ENCODE data around the gene ARSB.

Gene ARSB

DNA sequence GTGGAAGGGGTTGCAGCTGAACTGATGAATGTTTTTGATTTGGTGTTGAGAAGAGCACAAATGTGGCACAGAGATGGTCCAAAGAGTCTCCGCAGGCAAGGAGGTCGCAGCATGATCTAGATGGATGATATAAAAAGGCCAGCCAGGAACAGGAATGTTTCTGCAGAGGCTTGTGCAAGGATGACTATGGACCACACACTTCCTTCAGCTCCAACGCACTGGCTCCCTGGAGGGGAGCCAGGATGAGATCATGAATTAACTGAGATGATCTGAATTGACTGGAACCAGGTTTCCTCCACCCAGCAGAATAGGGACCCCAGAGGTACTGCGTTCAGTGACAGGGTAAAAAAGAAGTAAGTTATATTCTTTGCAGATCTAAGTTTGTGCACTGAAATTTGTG, 89.0 kb downstream of the ARSB start:
- Histone ChIP-seq H2BK15ac (ENCODE audit: low read length) (no peak overlapping the region), H3K9ac (ENCODE audit: low read depth, low read length, poor library complexity) (no peak overlapping the region), H4K8ac (ENCODE audit: low read depth, low read length) (no peak overlapping the region), H3K4me3 (ENCODE audit: low read length in 2 of 2) (no peak overlapping the region), H2AFZ (ENCODE audit: low read length) (no peak overlapping the region), H3K23ac (ENCODE audit: low read depth, low read length, poor library complexity) (no peak overlapping the region), H3K4me1 (ENCODE audit: control insufficient read depth in 2 of 2, insufficient read depth in 1 of 2, low read depth in 1 of 2, low read length in 2 of 2) (peaks cover 0 to 2% of the 10 kb centered on the region in 2 donors), H4K91ac (ENCODE audit: low read depth, low read length, poor library complexity) (no peak overlapping the region), H3K18ac (ENCODE audit: low read length) (no peak overlapping the region), H3K27ac (replicated peaks; ENCODE audit: low read length) (no peak overlapping the region), H2BK12ac (ENCODE audit: low read length) (no peak overlapping the region), H2BK120ac (ENCODE audit: low read depth, low read length) (no peak overlapping the region), H3K4me2 (ENCODE audit: insufficient read depth, low read length, poor library complexity, severe bottlenecking) (no peak overlapping the region), H3K9me3 (replicated peaks in 1 of 2; ENCODE audit: control insufficient read depth in 2 of 2, insufficient read depth in 1 of 2, low read depth in 1 of 2, low read length in 2 of 2) (peaks cover 0 to 6% of the 10 kb centered on the region in 2 donors), H2AK5ac (ENCODE audit: low read depth, low read length) (no peak overlapping the region), H3K27me3 (ENCODE audit: control insufficient read depth in 3 of 3, insufficient read depth in 3 of 3, low read depth in 1 of 3, low read length in 3 of 3) (no peaks in the 10 kb centered on the region), H3K36me3 (replicated peaks in 1 of 2; ENCODE audit: control insufficient read depth in 2 of 2, insufficient read depth in 2 of 2, low read length in 2 of 2) (no peaks in the 10 kb centered on the region), H3K14ac (ENCODE audit: low read length) (no peak overlapping the region), H2BK5ac (ENCODE audit: low read length) (no peak overlapping the region), H3K4ac (ENCODE audit: low read length) (no peak overlapping the region), H3K79me1 (ENCODE audit: low read depth, low read length) (no peaks in the 10 kb centered on the region)
- WGBS, 2 donors (ENCODE audit: extremely low coverage in 2 of 2, insufficient read length in 2 of 2, insufficient replicate concordance in 1 of 2) = no CpG with 5 or more reads among the region's 4 CpGs
- no peak for DNase-seq (ENCODE audit: low spot score)

- Histone ChIP-seq H3K14ac (ENCODE audit: low read length) (no peak overlapping the region), H2BK5ac (ENCODE audit: low read length) (no peak overlapping the region), H2AK5ac (ENCODE audit: low read depth, low read length) (no peak overlapping the region), H2BK15ac (ENCODE audit: low read length) (no peak overlapping the region), H3K27ac (replicated peaks; ENCODE audit: low read length) (no peak overlapping the region), H2BK12ac (ENCODE audit: low read length) (no peak overlapping the region), H3K9me3 (replicated peaks in 1 of 2; ENCODE audit: control insufficient read depth in 2 of 2, insufficient read depth in 1 of 2, low read depth in 1 of 2, low read length in 2 of 2) (peaks cover 0 to 6% of the 10 kb centered on the region in 2 donors), H3K4ac (ENCODE audit: low read length) (no peak overlapping the region), H3K4me2 (ENCODE audit: insufficient read depth, low read length, poor library complexity, severe bottlenecking) (no peak overlapping the region), H2BK120ac (ENCODE audit: low read depth, low read length) (no peak overlapping the region), H3K36me3 (replicated peaks in 1 of 2; ENCODE audit: control insufficient read depth in 2 of 2, insufficient read depth in 2 of 2, low read length in 2 of 2) (no peaks in the 10 kb centered on the region), H3K79me1 (ENCODE audit: low read depth, low read length) (no peaks in the 10 kb centered on the region), H3K4me3 (ENCODE audit: low read length in 2 of 2) (no peak overlapping the region), H2AFZ (ENCODE audit: low read length) (no peak overlapping the region), H3K18ac (ENCODE audit: low read length) (no peak overlapping the region), H3K9ac (ENCODE audit: low read depth, low read length, poor library complexity) (no peak overlapping the region), H3K23ac (ENCODE audit: low read depth, low read length, poor library complexity) (no peak overlapping the region), H4K91ac (ENCODE audit: low read depth, low read length, poor library complexity) (no peak overlapping the region), H4K8ac (ENCODE audit: low read depth, low read length) (no peak overlapping the region), H3K4me1 (ENCODE audit: control insufficient read depth in 2 of 2, insufficient read depth in 1 of 2, low read depth in 1 of 2, low read length in 2 of 2) (peaks cover 0 to 2% of the 10 kb centered on the region in 2 donors), H3K27me3 (ENCODE audit: control insufficient read depth in 3 of 3, insufficient read depth in 3 of 3, low read depth in 1 of 3, low read length in 3 of 3) (no peaks in the 10 kb centered on the region)
- no CpG with 5 or more reads among the region's 4 CpGs for WGBS, 2 donors (ENCODE audit: extremely low coverage in 2 of 2, insufficient read length in 2 of 2, insufficient replicate concordance in 1 of 2)
- DNase-seq (ENCODE audit: low spot score) = no peak
These were observed 89.5 kb downstream of the ARSB start for GRCh38 chr5:78895616-78896015.

- no peaks in the 10 kb centered on the region for H3K27me3 ChIP-seq (ENCODE audit: control insufficient read depth in 3 of 3, insufficient read depth in 3 of 3, low read depth in 1 of 3, low read length in 3 of 3)
- H3K9me3 ChIP-seq (replicated peaks in 1 of 2; ENCODE audit: control insufficient read depth in 2 of 2, insufficient read depth in 1 of 2, low read depth in 1 of 2, low read length in 2 of 2) = peaks cover 0 to 3% of the 10 kb centered on the region in 2 donors
- H3K9ac ChIP-seq (ENCODE audit: low read depth, low read length, poor library complexity) = no peak overlapping the region
- WGBS, 2 donors (ENCODE audit: extremely low coverage in 2 of 2, insufficient read length in 2 of 2, insufficient replicate concordance in 1 of 2) = no CpG with 5 or more reads among the region's 4 CpGs
- H3K4me1 ChIP-seq (ENCODE audit: control insufficient read depth in 2 of 2, insufficient read depth in 1 of 2, low read depth in 1 of 2, low read length in 2 of 2) = no peaks in the 10 kb centered on the region
- H2AK5ac ChIP-seq (ENCODE audit: low read depth, low read length) = no peak overlapping the region
- H3K14ac ChIP-seq (ENCODE audit: low read length) = no peak overlapping the region
- no peak overlapping the region for H2BK12ac ChIP-seq (ENCODE audit: low read length)
- no peak overlapping the region for H3K4me2 ChIP-seq (ENCODE audit: insufficient read depth, low read length, poor library complexity, severe bottlenecking)
- DNase-seq (ENCODE audit: low spot score) = no peak
- H3K4me3 ChIP-seq (ENCODE audit: low read length in 2 of 2) = no peak overlapping the region
- no peak overlapping the region for H3K18ac ChIP-seq (ENCODE audit: low read length)
- no peak overlapping the region for H4K91ac ChIP-seq (ENCODE audit: low read depth, low read length, poor library complexity)
- no peak overlapping the region for H3K27ac ChIP-seq (replicated peaks; ENCODE audit: low read length)
- H4K8ac ChIP-seq (ENCODE audit: low read depth, low read length) = no peak overlapping the region
- H2BK15ac ChIP-seq (ENCODE audit: low read length) = no peak overlapping the region
- H3K23ac ChIP-seq (ENCODE audit: low read depth, low read length, poor library complexity) = no peak overlapping the region
- H2BK120ac ChIP-seq (ENCODE audit: low read depth, low read length) = no peak overlapping the region
- no peak overlapping the region for H3K4ac ChIP-seq (ENCODE audit: low read length)
- H3K36me3 ChIP-seq (replicated peaks in 1 of 2; ENCODE audit: control insufficient read depth in 2 of 2, insufficient read depth in 2 of 2, low read length in 2 of 2) = no peaks in the 10 kb centered on the region
- H3K79me1 ChIP-seq (ENCODE audit: low read depth, low read length) = no peaks in the 10 kb centered on the region
- no peak overlapping the region for H2BK5ac ChIP-seq (ENCODE audit: low read length)
- no peak overlapping the region for H2AFZ ChIP-seq (ENCODE audit: low read length)
These were observed 91.0 kb downstream of the ARSB start for GRCh38 chr5:78893940-78894677.

DNA sequence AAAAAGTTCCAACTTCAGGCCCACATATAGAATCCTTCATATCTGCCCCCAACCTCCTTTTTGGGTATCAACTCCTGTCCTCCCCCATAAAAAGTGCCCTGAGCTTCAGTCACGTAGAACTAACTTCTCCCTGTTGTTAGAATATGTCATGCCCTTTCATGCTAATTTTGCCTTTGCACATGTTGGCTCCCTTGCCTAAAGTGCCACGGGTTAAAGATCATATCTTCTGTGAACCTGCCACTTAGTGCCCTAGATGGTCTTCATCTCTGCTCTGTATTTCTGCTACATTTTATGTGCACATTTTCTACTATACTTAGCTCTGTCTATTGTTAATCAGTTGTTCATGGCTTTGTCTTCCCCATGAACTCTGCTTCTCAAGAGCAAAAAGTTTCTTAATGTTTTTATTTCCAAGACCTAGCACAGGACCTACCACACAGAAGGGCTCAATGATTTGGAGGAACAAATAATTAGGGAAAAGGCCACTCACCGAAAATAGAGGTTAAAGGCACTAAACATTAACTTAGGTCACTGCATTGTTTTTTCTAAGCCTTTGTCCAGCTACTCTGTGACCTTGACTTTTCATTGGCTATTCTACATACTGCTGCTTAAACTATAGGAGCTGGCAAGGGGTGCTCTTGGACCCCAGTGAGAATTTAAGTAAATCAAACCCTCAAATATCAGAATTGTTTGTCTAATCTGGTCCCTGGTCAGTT, 94.3 kb downstream of the ARSB start:
- H3K14ac ChIP-seq (ENCODE audit: low read length) = no peak overlapping the region
- H4K8ac ChIP-seq (ENCODE audit: low read depth, low read length) = no peak overlapping the region
- no peak overlapping the region for H3K4ac ChIP-seq (ENCODE audit: low read length)
- H3K4me2 ChIP-seq (ENCODE audit: insufficient read depth, low read length, poor library complexity, severe bottlenecking) = no peak overlapping the region
- H2BK5ac ChIP-seq (ENCODE audit: low read length) = no peak overlapping the region
- no peak overlapping the region for H3K23ac ChIP-seq (ENCODE audit: low read depth, low read length, poor library complexity)
- no CpG with 5 or more reads among the region's 3 CpGs for WGBS, 2 donors (ENCODE audit: extremely low coverage in 2 of 2, insufficient read length in 2 of 2, insufficient replicate concordance in 1 of 2)
- no peak overlapping the region for H3K4me3 ChIP-seq (ENCODE audit: low read length in 2 of 2)
- no peaks in the 10 kb centered on the region for H3K4me1 ChIP-seq (ENCODE audit: control insufficient read depth in 2 of 2, insufficient read depth in 1 of 2, low read depth in 1 of 2, low read length in 2 of 2)
- no peaks in the 10 kb centered on the region for H3K79me1 ChIP-seq (ENCODE audit: low read depth, low read length)
- no peak overlapping the region for H3K18ac ChIP-seq (ENCODE audit: low read length)
- H2AFZ ChIP-seq (ENCODE audit: low read length) = no peak overlapping the region
- H3K27ac ChIP-seq (replicated peaks; ENCODE audit: low read length) = no peak overlapping the region
- H3K9me3 ChIP-seq (replicated peaks in 1 of 2; ENCODE audit: control insufficient read depth in 2 of 2, insufficient read depth in 1 of 2, low read depth in 1 of 2, low read length in 2 of 2) = peaks cover 0 to 1% of the 10 kb centered on the region in 2 donors
- no peak overlapping the region for H2BK12ac ChIP-seq (ENCODE audit: low read length)
- no peak overlapping the region for H3K9ac ChIP-seq (ENCODE audit: low read depth, low read length, poor library complexity)
- no peak overlapping the region for H2BK15ac ChIP-seq (ENCODE audit: low read length)
- H2AK5ac ChIP-seq (ENCODE audit: low read depth, low read length) = no peak overlapping the region
- H3K36me3 ChIP-seq (replicated peaks in 1 of 2; ENCODE audit: control insufficient read depth in 2 of 2, insufficient read depth in 2 of 2, low read length in 2 of 2) = no peaks in the 10 kb centered on the region
- no peak overlapping the region for H4K91ac ChIP-seq (ENCODE audit: low read depth, low read length, poor library complexity)
- no peak for DNase-seq (ENCODE audit: low spot score)
- no peaks in the 10 kb centered on the region for H3K27me3 ChIP-seq (ENCODE audit: control insufficient read depth in 3 of 3, insufficient read depth in 3 of 3, low read depth in 1 of 3, low read length in 3 of 3)
- H2BK120ac ChIP-seq (ENCODE audit: low read depth, low read length) = no peak overlapping the region
